ENCODE measurements around the gene SEC22B.
A peak's percentile ranks its signal among the peaks of the same experiment; 100 is the strongest.
"Not testable (repeated sequence)": the region's sequence is repeated elsewhere in the genome, so short reads cannot be mapped to it uniquely, and the experiment has no call there.

SEC22B gene

GRCh38 chr1:120149420-120150059 lies 26.8 kb downstream of the SEC22B start:
- DNase-seq (ENCODE audit: extremely low spot score, insufficient read length, low read depth); FAIRE-seq: not testable (repeated sequence)

GRCh38 chr1:120145806-120146205 lies 30.5 kb downstream of the SEC22B start:
- not testable (repeated sequence) for FAIRE-seq; DNase-seq (ENCODE audit: extremely low spot score, insufficient read length, low read depth)

- FAIRE-seq: not testable (repeated sequence)
Measured at GRCh38 chr1:120144626-120145025, 31.7 kb downstream of the SEC22B start.

GRCh38 chr1:120144169-120144568 lies 32.2 kb downstream of the SEC22B start:
- FAIRE-seq; DNase-seq (ENCODE audit: extremely low spot score, insufficient read length, low read depth): not testable (repeated sequence)

More at GRCh38 chr1:120144626-120145025, 31.7 kb downstream of the SEC22B start:
- DNase-seq (ENCODE audit: extremely low spot score, insufficient read length, low read depth): not testable (repeated sequence)

GRCh38 chr1:120143334-120143733 lies 33.0 kb downstream of the SEC22B start:
- not testable (repeated sequence) for FAIRE-seq; DNase-seq (ENCODE audit: extremely low spot score, insufficient read length, low read depth)

- not testable (repeated sequence) for DNase-seq (ENCODE audit: extremely low spot score, insufficient read length, low read depth)
- FAIRE-seq: peak; percentile 95
Measured at GRCh38 chr1:120142512-120143263, 33.6 kb downstream of the SEC22B start.

- DNase-seq (ENCODE audit: extremely low spot score, insufficient read length, low read depth); FAIRE-seq: not testable (repeated sequence)
Measured at GRCh38 chr1:120141865-120142264, 34.5 kb downstream of the SEC22B start.

- not testable (repeated sequence) for DNase-seq (ENCODE audit: extremely low spot score, insufficient read length, low read depth); FAIRE-seq
Measured at GRCh38 chr1:120140656-120141265, 35.6 kb downstream of the SEC22B start.

- DNase-seq (ENCODE audit: extremely low spot score, insufficient read length, low read depth); FAIRE-seq: not testable (repeated sequence)
Measured at GRCh38 chr1:120136086-120136485, 40.2 kb downstream of the SEC22B start.

- not testable (repeated sequence) for DNase-seq (ENCODE audit: extremely low spot score, insufficient read length, low read depth); FAIRE-seq
Measured at GRCh38 chr1:120133928-120134325, 42.4 kb downstream of the SEC22B start.

GRCh38 chr1:120133228-120133927 lies 42.9 kb downstream of the SEC22B start:
- FAIRE-seq: no peak
- DNase-seq (ENCODE audit: extremely low spot score, insufficient read length, low read depth): no peak

GRCh38 chr1:120132406-120132763 lies 43.9 kb downstream of the SEC22B start:
- not testable (repeated sequence) for DNase-seq (ENCODE audit: extremely low spot score, insufficient read length, low read depth); FAIRE-seq

GRCh38 chr1:120131611-120132405 lies 44.5 kb downstream of the SEC22B start:
- FAIRE-seq: peak; percentile 78
- not testable (repeated sequence) for DNase-seq (ENCODE audit: extremely low spot score, insufficient read length, low read depth)

GRCh38 chr1:120127921-120128320 lies 48.4 kb downstream of the SEC22B start:
- not testable (repeated sequence) for FAIRE-seq; DNase-seq (ENCODE audit: extremely low spot score, insufficient read length, low read depth)

GRCh38 chr1:120126216-120126615 lies 50.1 kb downstream of the SEC22B start:
- not testable (repeated sequence) for DNase-seq (ENCODE audit: extremely low spot score, insufficient read length, low read depth); FAIRE-seq

- DNase-seq (ENCODE audit: extremely low spot score, insufficient read length, low read depth); FAIRE-seq: not testable (repeated sequence)
Measured at GRCh38 chr1:120124628-120125027, 51.7 kb downstream of the SEC22B start.

GRCh38 chr1:120123813-120124510 lies 52.4 kb downstream of the SEC22B start:
- peak; percentile 89 for FAIRE-seq
- DNase-seq (ENCODE audit: extremely low spot score, insufficient read length, low read depth): not testable (repeated sequence)

GRCh38 chr1:120122262-120122893 lies 53.9 kb downstream of the SEC22B start:
- FAIRE-seq: peak; percentile 95
- not testable (repeated sequence) for DNase-seq (ENCODE audit: extremely low spot score, insufficient read length, low read depth)
